EL (cell line): ENCODE measurements around the gene KIAA1191.
"Not testable (repeated sequence)": the region's sequence is repeated elsewhere in the genome, so short reads cannot be mapped to it uniquely, and the experiment has no call there.

ENCODE experiments used
- DNase-seq: peaks from one replicate; pipeline ENCODE4 v3.0.0-alpha.2; 2016

The KIAA1191 gene

GRCh38 chr5:176305356-176305755, 56.2 kb downstream of the KIAA1191 start:
- not testable (repeated sequence) for DNase-seq
